HUDEP-2 (cell line): Measurements from ENCODE around the gene NUP98.

Experiments
- DNase-seq, 76 experiments: peaks; one replicate each; lab custom pipeline; 2025; ENCODE audit not compliant: unreplicated experiment in 76 of 76; lab: John Stamatoyannopoulos, UW

NUP98 gene

DNA sequence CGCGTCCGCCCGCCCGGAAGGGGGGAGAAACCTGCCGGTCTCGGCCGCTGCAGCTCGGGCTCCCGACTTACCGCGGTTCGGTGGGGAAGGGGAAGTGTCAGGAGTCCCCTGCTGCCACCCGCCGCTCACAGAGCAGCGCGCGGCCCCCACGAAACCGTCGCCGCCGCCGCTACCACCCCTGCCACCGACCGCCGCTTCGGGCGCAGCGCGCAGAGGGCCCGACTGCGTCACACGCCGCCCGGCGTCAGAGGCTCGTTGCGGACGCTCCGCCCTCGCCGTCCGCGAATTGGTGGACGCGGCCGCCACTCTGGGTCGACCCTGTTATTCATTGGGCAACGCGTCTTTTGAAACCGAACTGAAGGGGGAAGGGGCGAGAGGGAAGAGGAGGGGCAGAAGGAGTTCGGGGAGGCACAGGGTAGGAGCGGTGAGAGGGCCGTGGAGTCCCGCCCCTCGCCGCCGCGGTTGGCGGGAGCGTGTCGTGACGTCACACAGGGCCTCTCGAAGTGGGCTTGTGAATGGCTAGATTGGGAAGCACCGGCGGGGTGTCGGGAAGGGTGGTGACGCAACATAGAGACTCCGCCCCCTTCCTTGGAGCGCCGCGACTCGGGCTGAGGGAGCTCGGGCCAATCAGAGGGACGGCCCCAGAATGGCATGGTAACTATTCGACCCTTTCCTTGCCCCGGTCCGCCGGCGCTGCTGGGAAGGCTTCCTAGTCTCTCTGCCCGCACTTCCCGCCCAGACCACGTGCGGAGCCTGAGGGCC lies at the start of gene NUP98:
TSS of gene NUP98 (minus strand) at position 226 of the 762 bp plus-strand sequence. CDS start 15,437 bp downstream, outside the sequence.
- peak in 75 of 76 experiments; percentile 85 to 100 (median 99) for DNase-seq

DNA sequence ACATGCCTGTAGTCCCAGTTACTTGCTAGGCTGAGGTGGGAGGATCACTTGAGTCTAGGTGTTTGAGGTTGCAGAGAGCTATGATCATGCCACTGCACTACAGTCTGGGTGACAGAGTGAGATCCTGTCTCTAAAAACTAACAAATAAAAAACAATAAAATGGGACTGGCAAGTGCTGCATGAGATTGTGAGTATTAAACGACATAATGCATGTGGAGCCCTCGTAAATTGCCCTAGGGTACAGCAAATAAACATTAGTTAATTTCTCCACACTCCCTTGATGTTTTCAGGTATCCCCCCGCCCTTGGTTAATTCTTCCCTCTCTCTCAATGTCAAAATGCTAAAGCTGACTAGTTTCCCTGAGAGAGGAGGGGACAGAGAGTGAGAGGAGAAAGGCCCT lies 48.3 kb upstream of the NUP98 start:
- no peak for DNase-seq

DNA sequence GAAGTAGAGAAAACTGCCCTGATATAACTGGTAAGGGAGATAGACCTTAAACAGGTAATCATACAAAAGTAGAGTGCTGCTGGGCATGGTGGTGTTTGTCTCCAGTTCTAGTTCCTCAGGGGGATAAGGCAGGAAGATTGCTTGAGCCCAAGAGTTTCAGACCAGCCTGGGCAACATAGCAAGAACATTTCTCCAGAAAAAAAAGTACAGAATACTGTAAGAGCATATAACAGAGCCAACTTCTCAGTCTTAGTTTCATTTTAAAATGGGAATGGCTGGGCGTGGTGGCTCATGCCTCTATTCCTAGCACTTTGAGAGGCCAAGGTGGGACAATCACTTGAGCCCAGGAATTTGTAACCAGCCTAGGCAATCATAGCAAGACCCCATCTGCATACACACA lies 47.9 kb upstream of the NUP98 start:
- no peak for DNase-seq

DNA sequence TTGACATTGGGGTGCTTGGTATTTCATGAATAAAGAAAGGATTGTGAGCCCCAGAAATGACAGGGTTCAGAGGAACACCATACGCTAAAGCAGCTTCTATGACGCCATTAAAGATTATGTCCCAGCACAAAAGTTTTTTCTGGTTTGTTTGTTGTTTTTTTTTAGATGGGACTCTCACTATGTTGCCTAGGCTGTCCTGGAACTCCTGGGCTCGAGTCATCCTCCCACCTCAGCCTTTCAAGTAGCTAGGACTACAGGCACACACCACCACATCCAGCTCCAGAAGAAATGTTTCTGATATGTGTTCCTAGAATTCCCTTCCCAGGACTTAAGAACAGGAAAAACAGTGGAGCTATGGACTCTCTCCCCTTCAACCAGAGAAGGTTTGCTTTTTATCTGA lies 46.0 kb upstream of the NUP98 start:
- DNase-seq: no peak

DNA sequence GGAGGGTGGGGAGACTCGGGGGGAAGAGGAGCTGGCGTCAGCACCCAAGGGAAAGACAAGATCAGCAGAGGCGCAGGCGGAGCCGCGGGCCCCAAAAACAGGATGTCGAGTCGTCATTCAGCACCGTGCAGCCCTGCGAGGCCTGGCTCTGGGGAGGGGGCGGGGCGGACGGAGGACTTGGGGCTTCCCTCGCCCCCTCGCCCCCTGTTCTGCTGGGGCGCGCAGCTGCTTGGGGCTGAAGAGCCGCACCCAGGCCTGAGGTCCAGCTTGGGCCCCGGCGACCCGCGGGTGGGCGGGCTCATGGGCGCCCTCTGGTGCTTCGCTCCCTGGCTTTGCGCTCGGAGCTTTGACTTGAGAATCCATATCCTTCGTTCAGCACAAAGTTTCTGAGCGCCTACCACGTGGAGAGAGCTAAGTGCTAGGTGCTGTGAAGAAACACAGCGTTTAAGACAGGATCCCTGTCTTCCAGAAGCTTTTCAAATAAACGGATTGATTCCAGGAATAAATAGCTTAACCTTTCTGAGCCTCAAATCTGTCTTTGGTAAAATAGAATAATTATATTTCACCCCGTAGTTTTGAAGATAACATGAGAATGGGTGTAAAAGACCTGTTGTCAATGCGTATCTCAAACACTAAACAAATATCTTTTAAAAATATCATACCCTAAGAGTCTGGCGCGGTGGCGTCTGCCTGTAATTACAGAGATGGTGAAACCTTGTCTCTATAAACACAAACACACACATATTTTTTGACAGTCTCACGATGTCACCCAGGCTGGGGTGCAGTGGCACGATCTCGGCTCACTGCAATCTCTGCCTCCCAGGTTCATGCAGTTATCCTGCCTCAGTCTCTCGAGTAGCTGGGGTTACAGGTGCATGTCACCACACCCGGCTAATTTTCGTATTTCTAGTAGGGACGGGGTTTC lies 44.3 kb upstream of the NUP98 start:
- DNase-seq: peak in 72 of 76 experiments; percentile 21 to 90 (median 75)

DNA sequence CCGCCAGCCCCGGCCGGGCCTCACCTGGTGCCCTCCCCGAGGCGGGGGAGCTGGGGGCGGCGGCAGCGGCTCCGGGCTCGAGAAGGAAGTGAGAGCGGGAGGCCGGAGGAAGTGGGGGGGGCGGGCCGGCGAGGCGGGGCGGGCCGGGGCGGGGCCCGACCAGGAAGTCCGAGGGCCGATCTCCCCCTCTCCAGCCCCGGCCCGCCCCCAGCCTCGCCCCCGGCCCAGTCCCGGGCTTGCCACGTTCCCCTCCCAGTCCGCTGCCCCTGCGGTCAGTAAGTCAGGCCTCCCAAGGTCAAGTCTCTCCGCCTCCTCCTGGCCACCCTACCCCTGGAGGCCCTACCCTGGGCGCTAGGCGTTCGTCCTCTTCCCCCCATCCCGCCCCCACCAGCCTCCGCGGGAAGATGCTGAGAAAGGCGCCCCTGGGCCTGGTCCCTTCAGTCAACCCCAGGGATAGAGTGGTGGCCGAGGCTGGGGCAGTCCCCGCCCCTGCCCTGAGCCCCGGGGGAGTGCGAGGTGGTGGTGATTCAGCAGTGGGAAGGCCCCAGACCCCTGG lies 43.6 kb upstream of the NUP98 start, which contains the start of gene RHOG:
TSS of gene RHOG (minus strand) at position 90 of the 556 bp plus-strand sequence. CDS start 12,821 bp downstream, outside the sequence.
- peak in 63 of 76 experiments; percentile 26 to 90 (median 75) for DNase-seq

DNA sequence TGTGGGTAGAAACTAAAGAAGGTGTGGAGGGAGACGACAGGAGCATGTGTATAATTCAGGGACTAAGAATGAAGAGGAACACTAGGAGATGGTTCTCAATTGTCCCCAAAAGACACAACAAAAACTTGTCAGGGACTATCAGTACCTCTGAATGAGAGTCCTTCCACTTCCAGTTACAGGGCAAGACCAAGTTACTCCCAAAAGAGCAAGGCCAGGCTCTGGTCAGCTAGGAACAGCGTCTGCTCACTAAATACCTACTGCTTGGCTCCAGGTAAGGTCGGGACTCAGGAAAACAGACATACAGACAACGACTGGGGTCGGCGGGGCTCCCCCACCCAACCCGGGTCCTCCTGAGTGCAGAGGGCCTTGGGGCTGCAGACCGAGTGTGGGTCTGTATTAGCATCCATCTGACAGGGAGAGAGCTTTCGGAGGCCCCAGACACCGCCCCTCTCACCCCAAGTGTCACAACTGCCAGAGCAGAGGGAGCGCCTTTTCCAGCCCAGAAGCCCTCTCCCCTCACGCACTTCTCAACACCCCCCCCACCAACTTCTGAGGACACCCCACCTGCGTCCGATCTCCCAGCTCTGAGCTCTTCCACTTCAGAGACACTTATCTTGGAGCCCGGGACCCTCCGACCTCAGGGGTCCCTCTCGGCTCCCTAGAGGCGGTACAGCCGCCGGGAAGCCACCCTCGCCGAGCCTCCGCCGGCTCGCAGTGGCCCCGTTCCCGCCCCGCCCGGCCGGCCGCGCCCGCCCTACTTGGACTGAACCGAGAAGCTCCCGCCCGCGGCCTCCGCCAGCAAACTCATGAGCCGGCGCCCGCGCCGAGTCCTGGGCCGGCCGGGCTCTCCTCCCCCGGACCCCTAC lies 42.9 kb upstream of the NUP98 start:
- DNase-seq: peak in 23 of 76 experiments; percentile 16 to 65 (median 55)

DNA sequence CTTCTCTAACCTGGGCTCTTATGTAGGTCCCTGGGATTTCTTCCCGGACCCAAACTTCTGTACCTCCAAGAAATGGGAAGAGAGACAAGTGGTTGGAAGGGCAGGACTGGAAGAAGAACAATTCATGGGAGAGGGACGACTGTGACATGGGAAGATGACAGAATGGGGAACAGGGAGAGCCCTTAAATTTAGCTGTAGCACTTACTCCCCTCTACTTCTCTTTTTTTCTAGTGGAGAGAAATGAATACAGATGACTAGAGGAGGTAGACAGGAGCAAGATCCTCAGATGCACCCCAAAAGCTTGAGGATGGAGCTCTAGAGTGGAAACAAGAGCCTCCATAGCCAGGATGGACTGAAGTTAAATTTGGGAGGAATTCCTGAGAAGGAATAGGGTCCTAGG lies 41.1 kb upstream of the NUP98 start:
- no peak for DNase-seq

DNA sequence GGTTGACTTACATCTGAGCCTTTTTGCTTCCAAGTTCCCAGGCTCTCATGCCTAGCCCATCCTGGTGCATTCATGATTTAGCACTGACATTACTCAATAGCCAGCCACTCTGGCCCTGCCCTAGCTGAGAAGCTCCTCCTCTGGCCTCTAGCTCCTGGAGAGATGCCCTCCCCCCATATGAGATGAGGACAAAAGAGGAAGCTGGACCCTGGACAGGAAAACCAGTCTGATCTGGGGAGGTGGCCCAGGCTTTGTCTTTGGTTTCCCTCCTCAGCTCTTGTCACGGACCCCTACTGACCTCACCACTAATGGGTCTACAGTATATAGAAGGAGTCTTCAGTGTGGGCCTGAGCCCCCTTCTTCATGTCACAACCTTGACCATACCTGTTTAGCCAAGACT lies 40.4 kb upstream of the NUP98 start:
- DNase-seq: peak in 55 of 76 experiments; percentile 8 to 78 (median 49)

DNA sequence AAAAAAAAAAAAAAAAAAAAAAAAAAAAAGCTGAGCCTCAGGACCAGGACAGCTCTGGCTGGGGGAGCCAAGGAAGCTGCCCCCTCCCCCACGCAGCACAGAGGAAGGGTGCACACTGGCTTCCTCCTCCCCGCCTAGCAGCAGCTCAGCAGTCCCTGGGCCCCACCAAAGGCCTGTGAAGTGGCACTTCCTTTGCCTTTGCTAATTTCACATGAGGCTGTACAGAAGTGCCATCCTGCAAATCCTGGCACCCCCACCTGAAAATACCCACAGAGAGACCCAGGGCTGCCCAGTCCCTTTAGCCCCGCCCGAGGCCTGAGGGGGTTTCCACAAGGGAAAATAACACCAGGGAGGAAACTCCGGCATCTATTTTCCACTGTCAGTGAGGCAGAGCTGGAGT lies 39.5 kb upstream of the NUP98 start:
- peak in 8 of 76 experiments; percentile 12 to 34 (median 26) for DNase-seq

DNA sequence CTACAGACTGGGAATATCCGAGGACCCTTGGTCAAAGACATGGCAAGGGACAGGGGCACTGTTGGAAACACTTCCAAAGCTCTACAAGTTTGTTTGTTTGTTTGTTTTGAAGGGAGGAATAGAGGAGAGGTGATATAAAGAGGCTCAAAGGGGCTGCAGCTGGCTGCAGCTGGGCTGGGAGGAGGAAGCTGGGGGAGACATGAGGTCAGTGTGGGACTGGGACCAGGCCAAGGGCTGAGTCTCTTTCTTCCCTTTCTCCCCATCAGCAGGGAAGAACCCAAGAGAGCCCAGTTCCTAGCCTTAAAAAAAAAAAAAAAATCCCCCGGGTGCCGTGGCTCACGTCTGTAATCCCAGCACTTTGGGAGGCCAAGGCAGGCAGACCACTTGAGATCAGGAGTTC lies 38.4 kb upstream of the NUP98 start:
- DNase-seq: no peak

GRCh38 chr11:3834664-3835461 lies 37.5 kb upstream of the NUP98 start:
- DNase-seq: peak in 70 of 76 experiments; percentile 44 to 92 (median 80)

- DNase-seq: peak in 8 of 76 experiments; percentile 58 to 76 (median 60)
These were observed 37.0 kb upstream of the NUP98 start for GRCh38 chr11:3834349-3834663.

GRCh38 chr11:3833449-3833848 lies 36.1 kb upstream of the NUP98 start:
- DNase-seq: peak in 24 of 76 experiments; percentile 11 to 74 (median 44)

GRCh38 chr11:3832816-3833215 lies 35.5 kb upstream of the NUP98 start:
- DNase-seq: no peak

- DNase-seq: peak in 4 of 76 experiments; percentile 25 to 42 (median 32)
These were observed 34.3 kb upstream of the NUP98 start for GRCh38 chr11:3831378-3832239.

- no peak for DNase-seq
These were observed 33.4 kb upstream of the NUP98 start for GRCh38 chr11:3830730-3831129.

GRCh38 chr11:3830088-3830487 lies 32.7 kb upstream of the NUP98 start:
- no peak for DNase-seq
